K562 (cell line): ENCODE measurements around the gene CIAO2B. TPM values are rescaled to one million over a fixed set of nuclear protein-coding genes. Genes with fewer than 3 reads are reported as not detected.

ENCODE experiments used
- ARNT ChIP-seq, 2 experiments: fragments of 450-650 bp; IDR thresholded peaks; 2 replicates each; pipeline ENCODE4 v1.6.1; 2016; ENCODE audit warnings: mild to moderate bottlenecking in 1 of 2
- BRCA1 ChIP-seq, 2 experiments: fragments of 450-650 bp in 1 of 2; sonication (generic) in 1 of 2; formaldehyde crosslinking in 1 of 2; IDR thresholded peaks; 2 replicates each; pipeline versions ENCODE4 v1.5.0 to v1.6.1; 2017 to 2020; ENCODE audit warnings: mild to moderate bottlenecking in 1 of 2, missing genetic modification reagents in 1 of 2
- GTF2A2 ChIP-seq: IDR thresholded peaks from 2 replicates; pipeline ENCODE4 v1.6.1; 2016; ENCODE audit warnings: mild to moderate bottlenecking, missing genetic modification characterization, missing compliant biosample characterization
- KLF13 ChIP-seq: fragments of 450-650 bp; IDR thresholded peaks from 2 replicates; pipeline ENCODE4 v1.6.1; 2016; ENCODE audit warnings: missing genetic modification characterization, low read depth, mild to moderate bottlenecking, missing compliant biosample characterization, moderate library complexity, borderline replicate concordance
- MBD2 ChIP-seq: sonication (generic); IDR thresholded peaks from 2 replicates; pipeline ENCODE4 v1.6.1; 2016; ENCODE audit warnings: low read depth, borderline replicate concordance
- MTF1 ChIP-seq: fragments of 250-450 bp; sonication (Bioruptor Pico); IDR thresholded peaks from 2 replicates; pipeline ENCODE4 v1.9.0; 2021; ENCODE audit warnings: moderate library complexity, mild to moderate bottlenecking, inconsistent platforms, borderline replicate concordance
- NEUROD1 ChIP-seq: fragments of 150-350 bp; IDR thresholded peaks from 2 replicates; pipeline ENCODE4 v1.6.1; 2014; ENCODE audit warnings: borderline replicate concordance, low read length, low read depth; ENCODE audit not compliant: partially characterized antibody
- PHF8 ChIP-seq: fragments of 200-600 bp; sonication (generic); IDR thresholded peaks from 2 replicates; pipeline ENCODE4 v1.6.1; 2012; ENCODE audit warnings: mixed run types, mild to moderate bottlenecking, inconsistent platforms, low read length, moderate library complexity, borderline replicate concordance
- POLR2AphosphoS2 ChIP-seq: IDR thresholded peaks from 2 replicates; pipeline ENCODE4 v1.6.1; 2012; ENCODE audit warnings: low read length, improper control_type of control experiment
- RBM17 ChIP-seq: fragments of 200-400 bp; formaldehyde crosslinking; IDR thresholded peaks from 2 replicates; pipeline ENCODE4 v1.6.1; 2017; ENCODE audit warnings: low read depth, mild to moderate bottlenecking, low read length, borderline replicate concordance
- RBM25 ChIP-seq: fragments of 200-400 bp; formaldehyde crosslinking; IDR thresholded peaks from 2 replicates; pipeline ENCODE4 v1.6.1; 2018; ENCODE audit warnings: low read length, low read depth, moderate library complexity; ENCODE audit not compliant: severe bottlenecking
- SMC3 ChIP-seq: conservative IDR thresholded peaks from 2 replicates; pipeline ENCODE4 v1.6.1; 2011; ENCODE audit warnings: low read depth, low read length, improper control_type of control experiment; ENCODE audit not compliant: insufficient read depth
- ZNF23 ChIP-seq: fragments of 250-450 bp; sonication (Bioruptor Pico); IDR thresholded peaks from 2 replicates; pipeline ENCODE4 v1.4.0; 2020; ENCODE audit warnings: mild to moderate bottlenecking
- ZNF263 ChIP-seq: sonication (generic); formaldehyde crosslinking; IDR thresholded peaks from 2 replicates; pipeline ENCODE4 v1.8.0; 2022; ENCODE audit warnings: mild to moderate bottlenecking, missing genetic modification reagents, borderline replicate concordance
- ZNF311 ChIP-seq: fragments of 250-450 bp; sonication (Bioruptor Pico); IDR thresholded peaks from 2 replicates; pipeline ENCODE4 v1.4.0; 2020; ENCODE audit warnings: mild to moderate bottlenecking, moderate library complexity
- ZNF778 ChIP-seq: fragments of 450-650 bp; formaldehyde crosslinking; IDR thresholded peaks from 2 replicates; pipeline ENCODE4 v1.4.0; 2020; ENCODE audit warnings: mild to moderate bottlenecking, moderate library complexity
- polyA plus RNA-seq, 8 experiments: library from polyadenylated mRNA; depleted of rRNA in 4 of 8; stranded (reverse) in 5 of 8; unstranded in 3 of 8; fragments of >200 nt; fragmentation: Nextera tagmentation in 2 of 8; fragmentation: Illumina TruSeq in 1 of 8; extraction: Ambion mirVana in 2 of 8; extraction: Trizol in 1 of 8; gene quantifications; 2 replicates each; pipeline versions ENCODE4 v1.2.1 to v1.2.3, GENCODE V29; 2011 to 2014; ENCODE audit warnings: inconsistent platforms in 1 of 8, missing spikeins in 1 of 8
- total RNA-seq, 7 experiments: library from RNA; depleted of rRNA in 6 of 7; stranded (reverse); fragments of >200 nt in 6 of 7; fragmentation: Illumina TruSeq in 2 of 7; extraction: Trizol in 2 of 7; gene quantifications; 2 replicates each; pipeline versions ENCODE4 v1.2.1 to v1.2.3, GENCODE V29; 2011 to 2021; ENCODE audit warnings: low replicate concordance in 1 of 7
- TF ChIP-seq, protein P1 (sequence below), 3 experiments: fragments of 200-800 bp in 1 of 3; fragments of 250-450 bp in 1 of 3; fragments of 450-650 bp in 1 of 3; sonication (Bioruptor Pico) in 1 of 3; sonication (Bioruptor generic) in 1 of 3; formaldehyde crosslinking in 1 of 3; IDR thresholded peaks; 2 replicates each; pipeline versions ENCODE4 v1.6.1 to v1.8.0; 2016 to 2022; ENCODE audit warnings: mild to moderate bottlenecking in 2 of 3, missing genetic modification characterization in 2 of 3, missing compliant biosample characterization in 1 of 3, moderate library complexity in 1 of 3
- TF ChIP-seq, protein P2 (sequence below): fragments of 250-450 bp; sonication (Bioruptor Pico); IDR thresholded peaks from 2 replicates; pipeline ENCODE4 v1.8.0; 2022; ENCODE audit warnings: inconsistent platforms, mild to moderate bottlenecking, moderate library complexity, borderline replicate concordance
- TF ChIP-seq, protein P3 (sequence below): fragments of 250-450 bp; sonication (Bioruptor Pico); IDR thresholded peaks from 2 replicates; pipeline ENCODE4 v1.9.0; 2021; ENCODE audit warnings: mild to moderate bottlenecking

The CIAO2B gene
- total and polyA plus RNA-seq, 9 of the 15 experiments (the other 6 are each of a cell fraction or from before 2014, with no cell fraction given): 86.8 to 182 (median 113) TPM

GRCh38 chr16:66894948-66895688 lies 39.1 kb downstream of the CIAO2B start (continued):
- TF ChIP-seq, protein P1, sequence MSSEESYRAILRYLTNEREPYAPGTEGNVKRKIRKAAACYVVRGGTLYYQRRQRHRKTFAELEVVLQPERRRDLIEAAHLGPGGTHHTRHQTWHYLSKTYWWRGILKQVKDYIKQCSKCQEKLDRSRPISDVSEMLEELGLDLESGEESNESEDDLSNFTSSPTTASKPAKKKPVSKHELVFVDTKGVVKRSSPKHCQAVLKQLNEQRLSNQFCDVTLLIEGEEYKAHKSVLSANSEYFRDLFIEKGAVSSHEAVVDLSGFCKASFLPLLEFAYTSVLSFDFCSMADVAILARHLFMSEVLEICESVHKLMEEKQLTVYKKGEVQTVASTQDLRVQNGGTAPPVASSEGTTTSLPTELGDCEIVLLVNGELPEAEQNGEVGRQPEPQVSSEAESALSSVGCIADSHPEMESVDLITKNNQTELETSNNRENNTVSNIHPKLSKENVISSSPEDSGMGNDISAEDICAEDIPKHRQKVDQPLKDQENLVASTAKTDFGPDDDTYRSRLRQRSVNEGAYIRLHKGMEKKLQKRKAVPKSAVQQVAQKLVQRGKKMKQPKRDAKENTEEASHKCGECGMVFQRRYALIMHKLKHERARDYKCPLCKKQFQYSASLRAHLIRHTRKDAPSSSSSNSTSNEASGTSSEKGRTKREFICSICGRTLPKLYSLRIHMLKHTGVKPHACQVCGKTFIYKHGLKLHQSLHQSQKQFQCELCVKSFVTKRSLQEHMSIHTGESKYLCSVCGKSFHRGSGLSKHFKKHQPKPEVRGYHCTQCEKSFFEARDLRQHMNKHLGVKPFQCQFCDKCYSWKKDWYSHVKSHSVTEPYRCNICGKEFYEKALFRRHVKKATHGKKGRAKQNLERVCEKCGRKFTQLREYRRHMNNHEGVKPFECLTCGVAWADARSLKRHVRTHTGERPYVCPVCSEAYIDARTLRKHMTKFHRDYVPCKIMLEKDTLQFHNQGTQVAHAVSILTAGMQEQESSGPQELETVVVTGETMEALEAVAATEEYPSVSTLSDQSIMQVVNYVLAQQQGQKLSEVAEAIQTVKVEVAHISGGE (CRISPR knock-in tag; IDR thresholded peaks at IDR 0.05): no peak
- no peak for TF ChIP-seq KLF13
- TF ChIP-seq, protein P2, sequence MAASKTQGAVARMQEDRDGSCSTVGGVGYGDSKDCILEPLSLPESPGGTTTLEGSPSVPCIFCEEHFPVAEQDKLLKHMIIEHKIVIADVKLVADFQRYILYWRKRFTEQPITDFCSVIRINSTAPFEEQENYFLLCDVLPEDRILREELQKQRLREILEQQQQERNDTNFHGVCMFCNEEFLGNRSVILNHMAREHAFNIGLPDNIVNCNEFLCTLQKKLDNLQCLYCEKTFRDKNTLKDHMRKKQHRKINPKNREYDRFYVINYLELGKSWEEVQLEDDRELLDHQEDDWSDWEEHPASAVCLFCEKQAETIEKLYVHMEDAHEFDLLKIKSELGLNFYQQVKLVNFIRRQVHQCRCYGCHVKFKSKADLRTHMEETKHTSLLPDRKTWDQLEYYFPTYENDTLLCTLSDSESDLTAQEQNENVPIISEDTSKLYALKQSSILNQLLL (CRISPR knock-in tag): no peak
- no peak for TF ChIP-seq POLR2AphosphoS2
- no peak for TF ChIP-seq RBM25
- no peak for TF ChIP-seq GTF2A2 (tag)
- TF ChIP-seq PHF8: no peak
- TF ChIP-seq BRCA1 (IDR thresholded peaks at IDR 0.05): no peak
- no peak for TF ChIP-seq BRCA1 (CRISPR knock-in tag; IDR thresholded peaks at IDR 0.05)
- peak; percentile 94 for TF ChIP-seq SMC3
- TF ChIP-seq RBM17: no peak
- no peak for TF ChIP-seq ARNT (IDR thresholded peaks at IDR 0.05)
- no peak for TF ChIP-seq ZNF778 (CRISPR knock-in tag)
- TF ChIP-seq MTF1 (CRISPR knock-in tag): no peak
- TF ChIP-seq ZNF23 (CRISPR knock-in tag): no peak
- no peak for TF ChIP-seq MBD2
- TF ChIP-seq ZNF263 (CRISPR knock-in tag): peak; percentile 35; the same call in 1 of the 2 replicates
- TF ChIP-seq, protein P3, sequence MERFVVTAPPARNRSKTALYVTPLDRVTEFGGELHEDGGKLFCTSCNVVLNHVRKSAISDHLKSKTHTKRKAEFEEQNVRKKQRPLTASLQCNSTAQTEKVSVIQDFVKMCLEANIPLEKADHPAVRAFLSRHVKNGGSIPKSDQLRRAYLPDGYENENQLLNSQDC (CRISPR knock-in tag): no peak
- peak; percentile 13 for TF ChIP-seq NEUROD1
- no peak for TF ChIP-seq ZNF311 (CRISPR knock-in tag)
